ENCODE measurements around the gene U2AF1L4. TPM values are rescaled to one million over a fixed set of nuclear protein-coding genes. Genes with fewer than 3 reads are reported as not detected.

U2AF1L4 gene
- total RNA-seq, 1 donor from 2014 or later = 17.2 TPM

GRCh38 chr19:35731353-35731752, 13.9 kb downstream of the U2AF1L4 start:
- Mint-ChIP-seq H3K4me3 (no peak overlapping the region), H3K36me3 (peaks cover 38% of the 10 kb centered on the region)

GRCh38 chr19:35730326-35730725, 14.9 kb downstream of the U2AF1L4 start:
- no peak overlapping the region for H3K4me3 ChIP-seq
- Mint-ChIP-seq H3K27me3 (ENCODE audit: insufficient read depth, low read depth) (peaks cover 11% of the 10 kb centered on the region), H3K4me1 (no peaks in the 10 kb centered on the region), H3K27ac (no peak overlapping the region), H3K9me3 (no peaks in the 10 kb centered on the region), H3K4me3 (no peak overlapping the region), H3K36me3 (peaks cover 43% of the 10 kb centered on the region)
- H4K20me1 ChIP-seq (ENCODE audit: low read depth) = no peaks in the 10 kb centered on the region
- H3K27me3 ChIP-seq = no peaks in the 10 kb centered on the region
- no peak for TF ChIP-seq EZH2phosphoT487 (IDR thresholded peaks at IDR 0.05)
- no peak for TF ChIP-seq EZH2 (IDR thresholded peaks at IDR 0.05)
- TF ChIP-seq CTCF (IDR thresholded peaks at IDR 0.05) = no peak
- DNase-seq (ENCODE audit: low spot score) = no peak
- H3K27ac ChIP-seq = no peak overlapping the region
- no peak overlapping the region for H3K9ac ChIP-seq
- no peaks in the 10 kb centered on the region for H3F3A ChIP-seq (ENCODE audit: low read depth)
- H3K4me2 ChIP-seq = no peak overlapping the region
- H3K79me2 ChIP-seq (ENCODE audit: low read depth) = no peaks in the 10 kb centered on the region
- no peaks in the 10 kb centered on the region for H3K9me3 ChIP-seq (ENCODE audit: low read depth)
- no peaks in the 10 kb centered on the region for H3K36me3 ChIP-seq
- no peaks in the 10 kb centered on the region for H3K4me1 ChIP-seq
- no peak overlapping the region for H2AFZ ChIP-seq (replicated peaks)

More at GRCh38 chr19:35731353-35731752, 13.9 kb downstream of the U2AF1L4 start:
- H3K4me3 ChIP-seq = no peak overlapping the region
- H3K4me2 ChIP-seq = no peak overlapping the region
- H2AFZ ChIP-seq (replicated peaks) = no peak overlapping the region
- H3K27ac ChIP-seq = no peak overlapping the region
- H3K36me3 ChIP-seq = no peaks in the 10 kb centered on the region
- no peaks in the 10 kb centered on the region for H3F3A ChIP-seq (ENCODE audit: low read depth)
- H4K20me1 ChIP-seq (ENCODE audit: low read depth) = no peaks in the 10 kb centered on the region
- Mint-ChIP-seq H3K27ac (no peak overlapping the region), H3K27me3 (ENCODE audit: insufficient read depth, low read depth) (peaks cover 10% of the 10 kb centered on the region), H3K4me1 (no peaks in the 10 kb centered on the region), H3K9me3 (no peaks in the 10 kb centered on the region)
- H3K9ac ChIP-seq = no peak overlapping the region
- no peaks in the 10 kb centered on the region for H3K4me1 ChIP-seq
- no peaks in the 10 kb centered on the region for H3K79me2 ChIP-seq (ENCODE audit: low read depth)
- H3K9me3 ChIP-seq (ENCODE audit: low read depth) = no peaks in the 10 kb centered on the region
- TF ChIP-seq EZH2 (IDR thresholded peaks at IDR 0.05) (no peak), CTCF (IDR thresholded peaks at IDR 0.05) (no peak), EZH2phosphoT487 (IDR thresholded peaks at IDR 0.05) (no peak)
- no peak for DNase-seq (ENCODE audit: low spot score)
- no peaks in the 10 kb centered on the region for H3K27me3 ChIP-seq

- Histone ChIP-seq H3K79me2 (ENCODE audit: low read depth) (no peaks in the 10 kb centered on the region), H3K27me3 (no peaks in the 10 kb centered on the region), H3K4me1 (no peaks in the 10 kb centered on the region), H3F3A (ENCODE audit: low read depth) (no peaks in the 10 kb centered on the region), H3K4me2 (no peak overlapping the region), H4K20me1 (ENCODE audit: low read depth) (no peaks in the 10 kb centered on the region), H3K36me3 (no peaks in the 10 kb centered on the region), H3K9ac (no peak overlapping the region), H2AFZ (replicated peaks) (no peak overlapping the region), H3K27ac (no peak overlapping the region), H3K4me3 (no peak overlapping the region), H3K9me3 (ENCODE audit: low read depth) (no peaks in the 10 kb centered on the region)
- H3K36me3 Mint-ChIP-seq = peaks cover 47% of the 10 kb centered on the region
- H3K27me3 Mint-ChIP-seq (ENCODE audit: insufficient read depth, low read depth) = peaks cover 11% of the 10 kb centered on the region
- no peaks in the 10 kb centered on the region for H3K4me1 Mint-ChIP-seq
- no peaks in the 10 kb centered on the region for H3K9me3 Mint-ChIP-seq
- TF ChIP-seq CTCF (IDR thresholded peaks at IDR 0.05) = no peak
- no peak for TF ChIP-seq EZH2phosphoT487 (IDR thresholded peaks at IDR 0.05)
- TF ChIP-seq EZH2 (IDR thresholded peaks at IDR 0.05) = no peak
- no peak overlapping the region for H3K27ac Mint-ChIP-seq
- no peak for DNase-seq (ENCODE audit: low spot score)
- H3K4me3 Mint-ChIP-seq = no peak overlapping the region
Observed at GRCh38 chr19:35729763-35730162, 15.5 kb downstream of the U2AF1L4 start.
